HUES6 (cell line): ENCODE measurements around the gene HBB.

ENCODE experiments used
- H3K27ac ChIP-seq: 2 replicates; pipeline ENCODE4 v1.7.0; 2013; ENCODE audit warnings: low read depth, mild to moderate bottlenecking, low read length, inconsistent platforms
- H3K27me3 ChIP-seq: 2 replicates; pipeline ENCODE4 v1.6.1; 2013; ENCODE audit warnings: low read length; ENCODE audit not compliant: control insufficient read depth, insufficient read depth
- H3K36me3 ChIP-seq: 2 replicates; pipeline ENCODE4 v1.6.1; 2013; ENCODE audit warnings: low read length; ENCODE audit not compliant: control insufficient read depth, insufficient read depth
- H3K4me1 ChIP-seq: 2 replicates; pipeline ENCODE4 v1.6.1; 2013; ENCODE audit warnings: low read length; ENCODE audit not compliant: control insufficient read depth, insufficient read depth
- H3K4me3 ChIP-seq: 2 replicates; pipeline ENCODE4 v1.5.1; 2013; ENCODE audit warnings: low read depth, low read length
- H3K9ac ChIP-seq: one replicate; pipeline ENCODE4 v1.6.1; 2013; ENCODE audit warnings: mild to moderate bottlenecking, low read length
- H3K9me3 ChIP-seq: 2 replicates; pipeline ENCODE4 v1.6.1; 2013; ENCODE audit warnings: low read depth, low read length; ENCODE audit not compliant: control insufficient read depth, insufficient read depth

Gene HBB

GRCh38 chr11:5196067-5196466 is 30.8 kb downstream of the HBB start:
- Histone ChIP-seq H3K9ac (no peak overlapping the region), H3K4me3 (no peak overlapping the region), H3K27ac (no peak overlapping the region), H3K9me3 (0 out of 2 replicates have a peak, but pooled peaks cover 4% of the 10 kb centered on the region), H3K4me1 (peaks cover 9% of the 10 kb centered on the region), H3K36me3 (no peaks in the 10 kb centered on the region), H3K27me3 (no peaks in the 10 kb centered on the region)

- Histone ChIP-seq H3K4me1 (peaks cover 9% of the 10 kb centered on the region), H3K27ac (no peak overlapping the region), H3K4me3 (no peak overlapping the region), H3K36me3 (no peaks in the 10 kb centered on the region), H3K27me3 (no peaks in the 10 kb centered on the region), H3K9me3 (peaks cover 18% of the 10 kb centered on the region; the same call in 1 of the 2 replicates), H3K9ac (no peak overlapping the region)
Observed at GRCh38 chr11:5192738-5193137, 34.1 kb downstream of the HBB start.

- no peak overlapping the region for H3K4me3 ChIP-seq
- no peak overlapping the region for H3K9ac ChIP-seq
- H3K9me3 ChIP-seq = peaks cover 16% of the 10 kb centered on the region; the same call in 1 of the 2 replicates
- no peaks in the 10 kb centered on the region for H3K36me3 ChIP-seq
- H3K27me3 ChIP-seq = no peaks in the 10 kb centered on the region
- H3K27ac ChIP-seq = no peak overlapping the region
- H3K4me1 ChIP-seq = no peaks in the 10 kb centered on the region
Observed at GRCh38 chr11:5188201-5188600, 38.7 kb downstream of the HBB start.

GRCh38 chr11:5178046-5178837 is 48.6 kb downstream of the HBB start:
- Histone ChIP-seq H3K4me1 (no peaks in the 10 kb centered on the region), H3K9ac (no peak overlapping the region), H3K4me3 (no peak overlapping the region), H3K27ac (no peak overlapping the region), H3K36me3 (no peaks in the 10 kb centered on the region), H3K9me3 (no peaks in the 10 kb centered on the region), H3K27me3 (no peaks in the 10 kb centered on the region)
